ENCODE results near the gene FRS3.

FRS3 gene

DNA sequence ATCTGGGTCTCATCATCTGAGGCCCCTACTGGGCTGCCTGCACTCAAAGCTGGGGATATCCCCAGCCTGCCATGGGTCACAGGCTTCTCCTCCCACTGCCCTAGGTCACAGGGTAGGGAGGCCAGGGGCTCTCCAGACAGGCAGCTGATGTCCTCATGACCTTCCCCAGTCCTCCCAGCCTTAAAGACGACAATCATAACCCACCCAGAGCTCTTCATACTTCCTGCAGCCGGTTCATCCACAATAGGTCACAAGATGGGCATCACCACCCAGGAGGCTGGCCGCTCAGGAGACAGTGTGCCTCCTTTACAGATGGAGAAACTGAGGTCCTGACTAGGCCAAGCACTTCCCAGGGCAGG lies 59.5 kb downstream of the FRS3 start:
- TF ChIP-seq, protein P1, sequence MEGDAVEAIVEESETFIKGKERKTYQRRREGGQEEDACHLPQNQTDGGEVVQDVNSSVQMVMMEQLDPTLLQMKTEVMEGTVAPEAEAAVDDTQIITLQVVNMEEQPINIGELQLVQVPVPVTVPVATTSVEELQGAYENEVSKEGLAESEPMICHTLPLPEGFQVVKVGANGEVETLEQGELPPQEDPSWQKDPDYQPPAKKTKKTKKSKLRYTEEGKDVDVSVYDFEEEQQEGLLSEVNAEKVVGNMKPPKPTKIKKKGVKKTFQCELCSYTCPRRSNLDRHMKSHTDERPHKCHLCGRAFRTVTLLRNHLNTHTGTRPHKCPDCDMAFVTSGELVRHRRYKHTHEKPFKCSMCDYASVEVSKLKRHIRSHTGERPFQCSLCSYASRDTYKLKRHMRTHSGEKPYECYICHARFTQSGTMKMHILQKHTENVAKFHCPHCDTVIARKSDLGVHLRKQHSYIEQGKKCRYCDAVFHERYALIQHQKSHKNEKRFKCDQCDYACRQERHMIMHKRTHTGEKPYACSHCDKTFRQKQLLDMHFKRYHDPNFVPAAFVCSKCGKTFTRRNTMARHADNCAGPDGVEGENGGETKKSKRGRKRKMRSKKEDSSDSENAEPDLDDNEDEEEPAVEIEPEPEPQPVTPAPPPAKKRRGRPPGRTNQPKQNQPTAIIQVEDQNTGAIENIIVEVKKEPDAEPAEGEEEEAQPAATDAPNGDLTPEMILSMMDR (conservative IDR thresholded peaks at IDR 0.05; ENCODE audit: low read depth, low read length), result no peak
- no peak overlapping the region for H3K4me3 ChIP-seq (ENCODE audit: low read length)
- DNase-seq (ENCODE audit: low read depth), result no peak
